GM06990 (cell line): ENCODE data around the gene CMTM8.

Source experiments
- DNase-seq: peaks from one replicate; pipeline ENCODE4 v3.0.0-alpha.2; 2011; ENCODE audit not compliant: insufficient read length; ENCODE audit errors: extremely low read depth
- H3K27me3 ChIP-seq: replicated peaks from 2 replicates; pipeline ENCODE4 v1.6.0; 2011; ENCODE audit warnings: low read length; ENCODE audit not compliant: control insufficient read depth, insufficient read depth
- H3K36me3 ChIP-seq: 2 replicates; pipeline ENCODE4 v1.5.1; 2011; ENCODE audit warnings: low read length; ENCODE audit not compliant: control insufficient read depth, insufficient read depth
- H3K4me3 ChIP-seq: replicated peaks from 2 replicates; pipeline ENCODE4 v1.5.1; 2011; ENCODE audit warnings: low read depth, mild to moderate bottlenecking, control low read depth, low read length
- TF ChIP-seq, protein P1 (sequence below): IDR thresholded peaks from 2 replicates; pipeline ENCODE4 v1.5.1; 2011; ENCODE audit warnings: low read length, control low read depth, mild to moderate bottlenecking, inconsistent platforms; ENCODE audit not compliant: insufficient read depth, poor library complexity, severe bottlenecking

The CMTM8 gene

DNA sequence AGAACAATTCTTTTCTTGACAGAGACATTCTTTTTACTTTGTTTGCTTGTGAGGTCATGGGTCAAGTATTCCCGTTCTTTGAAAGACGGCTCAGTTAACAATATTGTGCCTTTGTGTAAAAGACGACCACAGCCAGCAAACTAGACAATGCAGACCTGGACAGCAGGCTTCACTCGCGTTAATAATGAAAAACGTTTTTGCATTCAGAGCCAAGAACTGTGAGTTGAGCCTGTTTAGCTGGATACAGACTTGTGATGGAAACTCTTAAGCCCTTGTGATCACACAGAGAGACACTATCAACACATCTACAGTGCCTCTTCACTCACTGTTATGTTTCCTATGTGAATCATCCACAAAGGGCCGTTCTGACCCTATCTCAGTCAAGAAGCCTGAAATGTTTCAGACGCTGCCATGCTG lies 115.9 kb downstream of the CMTM8 start:
- DNase-seq: no peak
- Histone ChIP-seq H3K27me3 (no peaks in the 10 kb centered on the region; the same call in none of the 2 replicates), H3K36me3 (no peaks in the 10 kb centered on the region), H3K4me3 (no peak overlapping the region)
- TF ChIP-seq, protein P1, sequence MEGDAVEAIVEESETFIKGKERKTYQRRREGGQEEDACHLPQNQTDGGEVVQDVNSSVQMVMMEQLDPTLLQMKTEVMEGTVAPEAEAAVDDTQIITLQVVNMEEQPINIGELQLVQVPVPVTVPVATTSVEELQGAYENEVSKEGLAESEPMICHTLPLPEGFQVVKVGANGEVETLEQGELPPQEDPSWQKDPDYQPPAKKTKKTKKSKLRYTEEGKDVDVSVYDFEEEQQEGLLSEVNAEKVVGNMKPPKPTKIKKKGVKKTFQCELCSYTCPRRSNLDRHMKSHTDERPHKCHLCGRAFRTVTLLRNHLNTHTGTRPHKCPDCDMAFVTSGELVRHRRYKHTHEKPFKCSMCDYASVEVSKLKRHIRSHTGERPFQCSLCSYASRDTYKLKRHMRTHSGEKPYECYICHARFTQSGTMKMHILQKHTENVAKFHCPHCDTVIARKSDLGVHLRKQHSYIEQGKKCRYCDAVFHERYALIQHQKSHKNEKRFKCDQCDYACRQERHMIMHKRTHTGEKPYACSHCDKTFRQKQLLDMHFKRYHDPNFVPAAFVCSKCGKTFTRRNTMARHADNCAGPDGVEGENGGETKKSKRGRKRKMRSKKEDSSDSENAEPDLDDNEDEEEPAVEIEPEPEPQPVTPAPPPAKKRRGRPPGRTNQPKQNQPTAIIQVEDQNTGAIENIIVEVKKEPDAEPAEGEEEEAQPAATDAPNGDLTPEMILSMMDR: no peak

GRCh38 chr3:32355751-32356291 lies 117.3 kb downstream of the CMTM8 start:
- H3K4me3 ChIP-seq: no peak overlapping the region
- no peak for DNase-seq
- H3K36me3 ChIP-seq: no peaks in the 10 kb centered on the region
- TF ChIP-seq, protein P1: no peak
- no peaks in the 10 kb centered on the region; the same call in none of the 2 replicates for H3K27me3 ChIP-seq

- Histone ChIP-seq H3K36me3 (no peaks in the 10 kb centered on the region), H3K4me3 (no peak overlapping the region), H3K27me3 (no peaks in the 10 kb centered on the region; the same call in none of the 2 replicates)
- no peak for DNase-seq
- TF ChIP-seq, protein P1: no peak
Observed at GRCh38 chr3:32359766-32360492, 121.4 kb downstream of the CMTM8 start.

GRCh38 chr3:32360493-32360827 lies 122.0 kb downstream of the CMTM8 start:
- Histone ChIP-seq H3K36me3 (no peaks in the 10 kb centered on the region), H3K4me3 (no peak overlapping the region), H3K27me3 (no peaks in the 10 kb centered on the region; the same call in none of the 2 replicates)
- TF ChIP-seq, protein P1: no peak
- DNase-seq: no peak

DNA sequence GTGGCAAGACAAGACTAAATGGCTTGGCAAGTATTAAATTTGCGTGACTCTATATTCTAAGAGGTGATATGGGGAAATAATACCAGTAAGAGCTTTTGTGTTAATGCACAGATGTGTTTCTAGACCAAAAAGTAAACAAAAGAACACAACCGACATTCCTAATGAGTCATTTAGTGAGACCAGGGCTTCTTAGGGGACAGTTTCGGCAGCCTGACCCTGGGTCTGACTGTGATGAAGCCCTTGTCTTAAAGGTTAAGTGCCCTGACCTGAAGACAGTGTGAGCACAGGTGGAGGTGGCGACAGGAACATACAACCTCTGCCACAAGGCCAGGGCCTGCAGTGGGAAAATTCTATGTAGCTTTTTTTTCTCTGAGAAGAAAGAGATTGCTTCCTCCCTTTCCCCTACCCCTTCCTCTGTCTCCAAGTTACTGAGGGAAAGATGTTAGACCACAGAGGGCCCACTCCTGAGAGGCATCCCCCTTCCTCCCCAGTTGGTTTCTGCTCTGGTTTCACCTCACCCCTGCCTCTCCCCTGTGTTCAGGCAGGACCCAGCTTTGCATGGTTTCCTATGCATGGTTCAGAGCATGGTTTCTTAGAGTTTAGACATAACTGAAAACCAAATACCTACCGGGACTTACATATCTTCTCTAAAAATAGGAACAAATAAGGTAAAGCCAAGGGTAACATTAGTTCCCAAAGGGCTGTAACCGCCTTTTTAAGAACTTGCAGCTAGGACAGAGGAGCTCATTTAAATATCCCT lies 128.3 kb downstream of the CMTM8 start:
- Histone ChIP-seq H3K4me3 (no peak overlapping the region), H3K36me3 (no peaks in the 10 kb centered on the region), H3K27me3 (no peaks in the 10 kb centered on the region; the same call in 1 of the 2 replicates)
- peak; percentile 13 for DNase-seq
- TF ChIP-seq, protein P1: no peak
